Astrocyte of the cerebellum (primary cell): Measurements from ENCODE around the gene CAMTA1.

ENCODE experiments used
- DNase-seq: peaks from one replicate; pipeline ENCODE4 v3.0.0-alpha.2; 2011; ENCODE audit warnings: low read depth
- H3K4me3 ChIP-seq: 2 replicates; pipeline ENCODE4 v1.5.1; 2011; ENCODE audit warnings: mild to moderate bottlenecking, low read depth, low read length, moderate library complexity
- CTCF ChIP-seq: IDR thresholded peaks from 2 replicates; pipeline ENCODE4 v1.5.1; 2012; ENCODE audit warnings: low read length, low read depth, moderate library complexity, mild to moderate bottlenecking; ENCODE audit errors: missing control alignments
- in situ Hi-C: cut with HindIII; loops from 2 replicates; pipeline ENCODE4 v1.10.0; 2017; ENCODE audit warnings: low sequenced_read_pairs

Gene CAMTA1

DNA sequence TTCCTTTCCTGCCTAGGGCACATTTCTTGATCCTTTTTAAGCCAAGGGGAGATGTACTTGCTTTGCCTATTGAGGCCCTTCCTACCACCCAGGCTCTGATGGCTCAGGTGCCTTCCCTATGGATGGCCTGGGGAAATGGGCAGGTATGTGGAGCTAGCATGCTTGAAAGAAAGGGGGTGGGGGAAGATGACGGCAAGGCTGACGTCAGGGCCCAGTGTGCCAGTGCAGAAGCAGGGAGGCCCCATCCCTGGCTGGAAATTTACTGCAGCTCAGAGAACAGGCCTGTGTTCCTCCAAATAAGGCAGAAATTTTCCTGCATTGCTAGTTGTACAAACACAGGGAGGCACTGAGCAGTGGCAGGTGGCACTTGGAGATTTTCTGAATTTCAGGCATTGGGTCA is 532.6 kb downstream of the CAMTA1 start:
- no peak for DNase-seq
- in situ Hi-C loops = no loop called here
- no peak for TF ChIP-seq CTCF
- H3K4me3 ChIP-seq = no peak overlapping the region

GRCh38 chr1:7319196-7319595 is 533.9 kb downstream of the CAMTA1 start:
- no peak for DNase-seq
- no peak for TF ChIP-seq CTCF
- no peak overlapping the region for H3K4me3 ChIP-seq
- in situ Hi-C loops = no loop called here

DNA sequence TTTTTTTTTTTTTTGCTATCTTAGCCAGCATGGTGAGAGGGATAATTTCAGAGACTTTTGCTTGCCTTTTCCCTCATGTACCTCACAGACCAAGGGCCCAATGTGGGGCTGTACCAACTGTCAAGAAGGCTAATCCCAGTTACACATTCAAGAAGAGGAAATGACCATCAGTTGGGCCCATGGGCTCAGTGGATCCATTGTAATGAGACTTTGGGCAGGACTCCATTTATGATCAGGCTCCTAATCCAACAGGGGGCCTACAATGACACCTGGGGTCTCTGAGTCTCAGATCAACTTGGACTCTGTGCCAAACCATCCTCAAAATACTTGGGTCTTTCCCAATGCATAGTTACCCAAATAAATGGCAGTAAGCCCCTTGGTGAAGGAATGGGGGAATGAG is 535.4 kb downstream of the CAMTA1 start:
- H3K4me3 ChIP-seq = no peak overlapping the region
- in situ Hi-C loops = no loop called here
- DNase-seq = no peak
- TF ChIP-seq CTCF = no peak

GRCh38 chr1:7322283-7322785 is 537.1 kb downstream of the CAMTA1 start:
- no peak for TF ChIP-seq CTCF

DNA sequence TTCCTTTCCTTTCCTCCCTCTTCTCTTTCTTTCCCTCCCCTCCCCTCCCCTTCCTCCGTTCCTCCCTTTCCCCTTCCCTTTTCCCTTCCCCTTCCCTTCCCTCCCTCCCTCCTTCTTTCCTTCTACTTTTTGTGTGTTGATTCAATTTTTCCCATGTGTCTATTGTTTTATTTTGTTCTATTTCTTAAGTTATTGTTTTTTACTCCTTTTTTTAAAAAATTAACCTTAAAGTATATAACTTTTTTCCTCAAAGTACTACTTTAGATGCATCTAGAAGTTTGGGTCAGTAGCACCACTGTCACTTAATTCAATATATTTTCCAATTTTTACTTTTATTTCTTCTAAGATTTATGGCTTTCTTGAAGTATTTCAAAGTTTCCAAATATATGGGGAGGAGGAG is 537.7 kb downstream of the CAMTA1 start:
- in situ Hi-C loops = no loop called here
- TF ChIP-seq CTCF = no peak
- no peak for DNase-seq
- no peak overlapping the region for H3K4me3 ChIP-seq

More at GRCh38 chr1:7322283-7322785, 537.1 kb downstream of the CAMTA1 start:
- no peak overlapping the region for H3K4me3 ChIP-seq
- in situ Hi-C loops = no loop called here
- no peak for DNase-seq

DNA sequence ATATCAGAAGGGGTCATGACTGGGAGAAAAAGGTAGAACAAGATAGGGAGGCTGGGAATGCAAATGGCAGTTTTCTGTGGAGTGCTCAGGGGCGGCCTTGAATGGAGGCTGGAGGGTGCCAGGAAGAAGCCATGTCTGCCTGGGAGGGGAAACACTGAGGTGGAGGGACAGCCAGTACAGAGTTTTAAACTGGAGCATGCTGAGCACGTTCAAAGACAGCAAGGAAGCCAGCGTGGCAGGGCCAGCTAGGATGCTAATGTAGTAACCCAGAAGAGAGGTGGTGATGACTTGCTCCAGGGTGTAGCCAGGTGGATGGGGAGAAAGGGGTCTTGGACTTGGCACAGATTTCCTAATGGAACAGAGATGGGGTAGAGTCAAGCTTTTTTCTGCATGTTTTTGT is 540.0 kb downstream of the CAMTA1 start:
- TF ChIP-seq CTCF = no peak
- in situ Hi-C loops = no loop called here
- DNase-seq = no peak
- no peak overlapping the region for H3K4me3 ChIP-seq

GRCh38 chr1:7326366-7326765 is 541.1 kb downstream of the CAMTA1 start:
- TF ChIP-seq CTCF = no peak
- in situ Hi-C loops = no loop called here
- no peak overlapping the region for H3K4me3 ChIP-seq
- DNase-seq = no peak
